ENCODE results near the gene P4HA2.

P4HA2 gene

GRCh38 chr5:132251220-132251725, 23.6 kb upstream of the P4HA2 start:
- no peak for DNase-seq (ENCODE audit: low read depth in 2 of 2, low spot score in 1 of 2)

GRCh38 chr5:132250547-132250946, 22.9 kb upstream of the P4HA2 start:
- DNase-seq (ENCODE audit: low read depth in 2 of 2, low spot score in 1 of 2) = no peak

GRCh38 chr5:132246806-132247205, 19.2 kb upstream of the P4HA2 start:
- no peak for DNase-seq (ENCODE audit: low read depth in 2 of 2, low spot score in 1 of 2)

GRCh38 chr5:132245593-132245992, 17.9 kb upstream of the P4HA2 start:
- no peak for DNase-seq (ENCODE audit: low read depth in 2 of 2, low spot score in 1 of 2)

GRCh38 chr5:132243366-132243977, 15.8 kb upstream of the P4HA2 start:
- DNase-seq (ENCODE audit: low read depth in 2 of 2, low spot score in 1 of 2) = no peak

GRCh38 chr5:132239776-132240175, 12.1 kb upstream of the P4HA2 start:
- DNase-seq (ENCODE audit: low read depth in 2 of 2, low spot score in 1 of 2) = no peak

GRCh38 chr5:132238901-132239500, 11.3 kb upstream of the P4HA2 start:
- no peak for DNase-seq (ENCODE audit: low read depth in 2 of 2, low spot score in 1 of 2)

- peak; percentile 50 to 80 for DNase-seq (ENCODE audit: low read depth in 2 of 2, low spot score in 1 of 2)
Observed at GRCh38 chr5:132238169-132238744, 10.6 kb upstream of the P4HA2 start.

GRCh38 chr5:132237670-132238069, 10.0 kb upstream of the P4HA2 start:
- no peak for DNase-seq (ENCODE audit: low read depth in 2 of 2, low spot score in 1 of 2)

GRCh38 chr5:132237141-132237540, 9.5 kb upstream of the P4HA2 start:
- no peak for DNase-seq (ENCODE audit: low read depth in 2 of 2, low spot score in 1 of 2)

GRCh38 chr5:132235340-132235739, 7.7 kb upstream of the P4HA2 start:
- DNase-seq (ENCODE audit: low read depth in 2 of 2, low spot score in 1 of 2) = no peak

GRCh38 chr5:132234684-132235062, 7.0 kb upstream of the P4HA2 start:
- no peak for DNase-seq (ENCODE audit: low read depth in 2 of 2, low spot score in 1 of 2)

GRCh38 chr5:132233811-132234683, 6.4 kb upstream of the P4HA2 start:
- no peak for DNase-seq (ENCODE audit: low read depth in 2 of 2, low spot score in 1 of 2)

- DNase-seq (ENCODE audit: low read depth in 2 of 2, low spot score in 1 of 2) = no peak
Observed at GRCh38 chr5:132233081-132233480, 5.4 kb upstream of the P4HA2 start.

- no peak for DNase-seq (ENCODE audit: low read depth in 2 of 2, low spot score in 1 of 2)
Observed at GRCh38 chr5:132232465-132232864, 4.8 kb upstream of the P4HA2 start.

GRCh38 chr5:132230871-132231270, 3.2 kb upstream of the P4HA2 start:
- DNase-seq (ENCODE audit: low read depth in 2 of 2, low spot score in 1 of 2) = no peak

GRCh38 chr5:132229236-132229635, 1.6 kb upstream of the P4HA2 start:
- no peak for DNase-seq (ENCODE audit: low read depth in 2 of 2, low spot score in 1 of 2)

- DNase-seq (ENCODE audit: low read depth in 2 of 2, low spot score in 1 of 2) = no peak
Observed at GRCh38 chr5:132228241-132229035, 785 bp upstream of the P4HA2 start.

GRCh38 chr5:132227235-132227484, 493 bp downstream of the P4HA2 start:
- DNase-seq (ENCODE audit: low read depth in 2 of 2, low spot score in 1 of 2) = no peak

GRCh38 chr5:132226516-132227234, 978 bp downstream of the P4HA2 start:
- no peak for DNase-seq (ENCODE audit: low read depth in 2 of 2, low spot score in 1 of 2)

Data from stimulated activated CD8-positive, alpha-beta memory T cell treated with anti-CD3 and anti-CD28 coated beads, Interleukin-4, amount 100 ng/mL, for 4 hours (primary cell).